Loucy (cell line): Measurements from ENCODE around the gene GINS1.

ENCODE experiments used
- H2AFZ ChIP-seq: fragments of 200-600 bp; sonication (generic); 2 replicates; pipeline ENCODE4 v1.6.0; 2016; ENCODE audit warnings: antibody characterized with exemption, mild to moderate bottlenecking, low read length, moderate library complexity
- H3F3A ChIP-seq: fragments of 200-600 bp; 2 replicates; pipeline ENCODE4 v1.6.0; 2016; ENCODE audit warnings: antibody characterized with exemption, low read depth, mild to moderate bottlenecking
- H3K27me3 ChIP-seq: fragments of 200-600 bp; sonication (generic); 2 replicates; pipeline ENCODE4 v1.6.1; 2014; ENCODE audit warnings: low read length, mild to moderate bottlenecking; ENCODE audit not compliant: insufficient read depth, poor library complexity, severe bottlenecking
- H3K36me3 ChIP-seq: fragments of 200-600 bp; sonication (generic); 2 replicates; pipeline ENCODE4 v1.6.1; 2016; ENCODE audit warnings: low read length; ENCODE audit not compliant: insufficient read depth
- H3K4me1 ChIP-seq: fragments of 200-600 bp; sonication (generic); 2 replicates; pipeline ENCODE4 v1.5.1; 2014; ENCODE audit warnings: low read length, mild to moderate bottlenecking; ENCODE audit not compliant: insufficient read depth, poor library complexity, severe bottlenecking
- H3K4me2 ChIP-seq: fragments of 200-600 bp; sonication (generic); 2 replicates; pipeline ENCODE4 v1.6.0; 2014; ENCODE audit warnings: antibody characterized with exemption, low read length, low read depth, mild to moderate bottlenecking; ENCODE audit not compliant: poor library complexity, severe bottlenecking
- H3K4me3 ChIP-seq: fragments of 200-600 bp; sonication (generic); 2 replicates; pipeline ENCODE4 v1.5.1; 2014; ENCODE audit warnings: low read length, mild to moderate bottlenecking, mixed read lengths; ENCODE audit not compliant: poor library complexity, severe bottlenecking
- H3K79me2 ChIP-seq: fragments of 200-600 bp; sonication (generic); 2 replicates; pipeline ENCODE4 v1.6.1; 2014; ENCODE audit warnings: low read length; ENCODE audit not compliant: insufficient read depth
- H3K9ac ChIP-seq: fragments of 200-600 bp; sonication (generic); 2 replicates; pipeline ENCODE4 v1.6.0; 2014; ENCODE audit warnings: mild to moderate bottlenecking, low read depth, low read length, moderate library complexity; ENCODE audit not compliant: poor library complexity, severe bottlenecking
- H3K9me2 ChIP-seq: fragments of 200-600 bp; sonication (generic); replicated peaks from 2 replicates; pipeline ENCODE4 v1.6.1; 2016; ENCODE audit warnings: low read depth, low read length, mixed read lengths
- H3K9me3 ChIP-seq: fragments of 200-600 bp; sonication (generic); 2 replicates; pipeline ENCODE4 v1.6.1; 2014; ENCODE audit warnings: mild to moderate bottlenecking, antibody characterized with exemption, low read length, low read depth; ENCODE audit not compliant: insufficient read depth
- H4K20me1 ChIP-seq: fragments of 200-600 bp; sonication (generic); 2 replicates; pipeline ENCODE4 v1.6.0; 2014; ENCODE audit warnings: antibody characterized with exemption, low read length, mild to moderate bottlenecking; ENCODE audit not compliant: insufficient read depth, poor library complexity, severe bottlenecking
- CTCF ChIP-seq: fragments of 200-600 bp; sonication (generic); conservative IDR thresholded peaks from 2 replicates; pipeline ENCODE4 v1.5.1; 2014; ENCODE audit warnings: mild to moderate bottlenecking, antibody characterized with exemption, low read length
- EZH2phosphoT487 ChIP-seq: fragments of 200-600 bp; IDR thresholded peaks from 2 replicates; pipeline ENCODE4 v1.6.1; 2018; ENCODE audit warnings: antibody characterized with exemption, mild to moderate bottlenecking, moderate library complexity, borderline replicate concordance

Gene GINS1

GRCh38 chr20:25484224-25484846, 76.9 kb downstream of the GINS1 start:
- no peaks in the 10 kb centered on the region for H3K27me3 ChIP-seq
- peaks cover 46% of the 10 kb centered on the region; the same call in 1 of the 2 replicates for H3K36me3 ChIP-seq
- H3K4me3 ChIP-seq: no peak overlapping the region
- H3F3A ChIP-seq: no peaks in the 10 kb centered on the region
- H3K9me3 ChIP-seq: no peaks in the 10 kb centered on the region
- no peak overlapping the region for H3K4me2 ChIP-seq
- H3K9me2 ChIP-seq: no peaks in the 10 kb centered on the region
- H4K20me1 ChIP-seq: no peaks in the 10 kb centered on the region
- TF ChIP-seq CTCF: no peak
- TF ChIP-seq EZH2phosphoT487: no peak
- H2AFZ ChIP-seq: no peak overlapping the region
- H3K9ac ChIP-seq: no peak overlapping the region
- peaks cover 5% of the 10 kb centered on the region for H3K4me1 ChIP-seq
- no peaks in the 10 kb centered on the region for H3K79me2 ChIP-seq

GRCh38 chr20:25484911-25485511, 77.5 kb downstream of the GINS1 start:
- H3K4me1 ChIP-seq: peaks cover 5% of the 10 kb centered on the region
- no peak overlapping the region for H2AFZ ChIP-seq
- H3K4me3 ChIP-seq: no peak overlapping the region
- H3K9ac ChIP-seq: no peak overlapping the region
- no peaks in the 10 kb centered on the region for H3K9me3 ChIP-seq
- H3K4me2 ChIP-seq: no peak overlapping the region
- peaks cover 40% of the 10 kb centered on the region; the same call in 1 of the 2 replicates for H3K36me3 ChIP-seq
- TF ChIP-seq CTCF (no peak), EZH2phosphoT487 (no peak)
- H3F3A ChIP-seq: no peaks in the 10 kb centered on the region
- no peaks in the 10 kb centered on the region for H4K20me1 ChIP-seq
- no peaks in the 10 kb centered on the region for H3K79me2 ChIP-seq
- no peaks in the 10 kb centered on the region for H3K9me2 ChIP-seq
- H3K27me3 ChIP-seq: no peaks in the 10 kb centered on the region

- H3K4me1 ChIP-seq: peaks cover 5% of the 10 kb centered on the region
- no peaks in the 10 kb centered on the region for H3F3A ChIP-seq
- H3K79me2 ChIP-seq: no peaks in the 10 kb centered on the region
- no peaks in the 10 kb centered on the region for H3K27me3 ChIP-seq
- no peak overlapping the region for H3K9ac ChIP-seq
- peaks cover 32% of the 10 kb centered on the region; the same call in 1 of the 2 replicates for H3K36me3 ChIP-seq
- H2AFZ ChIP-seq: no peak overlapping the region
- no peak overlapping the region for H3K4me2 ChIP-seq
- no peaks in the 10 kb centered on the region for H3K9me2 ChIP-seq
- no peaks in the 10 kb centered on the region for H4K20me1 ChIP-seq
- no peaks in the 10 kb centered on the region for H3K9me3 ChIP-seq
- TF ChIP-seq EZH2phosphoT487 (no peak), CTCF (no peak)
- no peak overlapping the region for H3K4me3 ChIP-seq
These were observed 78.4 kb downstream of the GINS1 start for GRCh38 chr20:25485872-25486271.
